ENCODE data around the gene SAP130.

The SAP130 gene

DNA sequence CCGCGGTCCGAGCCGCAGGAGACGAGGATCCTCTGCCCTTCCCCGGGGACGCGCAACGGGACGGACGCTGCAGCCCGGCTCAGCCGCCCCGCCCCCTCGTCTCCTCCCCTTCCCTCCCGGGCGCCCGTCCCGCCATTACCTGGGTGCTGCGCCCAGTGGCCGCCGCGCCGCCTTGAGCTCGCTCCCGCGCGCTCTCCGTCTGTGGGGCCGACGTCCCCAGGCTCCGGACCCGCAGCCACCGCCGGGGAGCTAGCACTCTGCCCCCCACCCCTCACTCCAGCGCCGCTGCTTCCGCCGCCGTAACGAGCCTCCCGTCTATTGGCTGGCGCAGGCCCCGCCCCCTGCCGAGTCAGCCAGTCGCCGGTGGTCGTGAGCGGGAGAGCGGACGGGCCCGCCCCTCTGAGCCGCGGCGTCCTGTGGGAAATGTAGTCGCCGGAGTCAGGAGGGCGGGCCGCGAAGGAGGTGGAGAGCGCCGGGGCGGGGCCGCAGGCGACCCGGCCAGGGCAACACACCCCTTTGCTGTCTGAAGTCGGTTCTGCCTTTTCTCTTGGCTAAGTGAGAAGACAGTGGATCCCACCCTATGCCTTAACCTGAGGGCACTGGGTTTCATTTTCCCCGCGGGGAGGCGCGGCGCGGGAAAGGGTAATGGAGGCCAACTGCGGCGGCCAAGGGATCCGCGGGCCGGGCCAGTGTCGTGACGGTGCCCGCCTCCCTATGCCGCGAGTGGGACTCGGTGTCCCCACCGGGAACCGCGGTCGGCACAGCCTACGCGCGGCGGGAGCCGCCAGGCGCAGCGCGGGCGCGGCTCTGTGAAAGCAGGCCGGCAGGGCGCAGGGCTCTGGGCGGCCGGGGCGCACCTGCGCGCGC lies at the start of gene SAP130:
SAP130 (minus strand) TSS at position 259 of the 867 bp plus-strand sequence. CDS start 1,767 bp downstream, outside the sequence.
- peak; percentile 97 to 98 for DNase-seq

DNA sequence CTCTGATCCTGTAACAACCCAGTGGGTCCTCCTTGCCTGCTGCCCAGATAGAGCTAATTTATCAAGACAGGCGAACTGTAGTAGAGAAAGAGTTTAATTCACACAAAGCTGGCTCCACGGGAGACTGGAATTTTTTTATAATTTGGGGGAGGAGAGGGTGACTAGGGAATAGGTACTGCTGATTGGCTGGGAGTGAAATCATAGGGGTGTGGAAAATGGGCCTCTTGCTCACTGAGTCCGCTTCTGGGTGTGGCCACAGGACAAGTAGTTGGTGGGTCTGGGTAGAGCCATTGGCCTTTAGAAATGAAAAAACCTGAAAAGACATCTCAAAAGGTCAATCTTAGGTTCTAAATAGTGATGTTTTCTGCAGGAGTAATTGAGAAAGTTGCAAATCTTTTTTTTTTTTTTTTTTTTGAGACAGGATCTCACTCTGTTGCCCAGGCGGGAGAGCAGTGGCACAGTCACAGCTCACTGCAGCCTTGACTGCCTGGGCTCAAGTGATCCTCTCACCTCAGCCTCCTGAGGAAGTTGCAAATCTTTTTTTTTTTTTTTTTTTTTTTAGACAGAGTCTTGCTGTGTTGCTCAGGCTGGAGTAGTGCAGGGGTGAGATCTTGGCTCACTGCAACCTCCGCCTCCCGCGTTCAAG lies 48.7 kb upstream of the SAP130 start:
- DNase-seq = no peak

DNA sequence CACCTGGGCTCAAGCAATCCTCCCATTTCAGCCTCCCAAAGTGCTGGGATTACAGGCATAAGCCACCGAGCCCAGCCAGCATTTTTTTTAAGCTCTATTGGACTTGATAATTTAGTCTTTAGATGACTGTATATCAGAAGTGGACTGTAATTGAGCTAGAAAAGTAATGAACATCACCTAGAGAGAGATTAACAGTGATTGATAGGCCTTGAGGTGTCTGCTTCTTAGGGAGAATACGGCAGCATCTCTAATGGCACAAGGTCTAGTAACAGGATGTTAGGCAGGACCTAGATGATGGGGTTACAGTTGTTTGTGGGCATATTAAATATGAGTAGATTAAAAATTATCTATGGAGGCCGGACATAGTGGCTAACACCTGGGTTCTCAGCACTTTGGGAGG lies 45.4 kb upstream of the SAP130 start:
- DNase-seq = no peak

DNA sequence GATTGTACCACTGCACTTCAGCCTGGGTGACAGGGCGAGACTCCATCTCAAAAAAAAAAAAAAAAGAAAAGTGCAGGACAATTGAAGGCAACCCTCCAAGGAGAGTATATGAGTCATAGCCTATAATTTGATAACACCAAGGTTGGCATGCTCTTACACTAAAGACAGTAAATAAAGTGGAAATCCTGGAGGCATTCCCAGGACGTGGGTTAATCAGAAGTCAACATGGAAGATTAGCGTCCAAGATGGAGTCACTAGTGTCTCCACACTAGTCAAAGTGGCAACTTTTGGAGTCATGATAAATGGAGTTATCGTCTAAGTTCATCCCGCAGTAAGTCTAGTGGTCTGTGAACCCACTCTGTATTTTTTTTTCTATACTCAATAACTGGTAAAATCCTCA lies 41.9 kb upstream of the SAP130 start:
- no peak for DNase-seq

DNA sequence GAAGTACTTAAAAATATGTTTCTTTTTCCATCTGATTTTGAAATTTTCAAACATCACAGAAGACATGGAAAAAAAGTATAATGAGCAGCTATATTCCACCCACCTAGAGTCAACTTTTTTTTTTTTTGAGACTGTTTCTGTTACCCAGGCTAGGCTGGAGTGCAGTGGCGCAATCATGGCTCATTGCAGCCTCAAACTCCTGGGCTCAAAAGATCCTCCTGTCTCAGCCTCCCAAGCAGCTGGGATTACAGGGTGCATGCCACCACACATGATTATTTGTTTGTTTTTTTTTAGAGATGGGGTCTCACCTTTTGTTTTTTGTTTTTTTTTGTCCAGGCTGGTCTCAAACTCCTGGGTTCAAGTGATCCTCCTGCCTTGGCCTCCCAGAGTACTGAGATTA lies 36.5 kb upstream of the SAP130 start:
- DNase-seq = no peak

DNA sequence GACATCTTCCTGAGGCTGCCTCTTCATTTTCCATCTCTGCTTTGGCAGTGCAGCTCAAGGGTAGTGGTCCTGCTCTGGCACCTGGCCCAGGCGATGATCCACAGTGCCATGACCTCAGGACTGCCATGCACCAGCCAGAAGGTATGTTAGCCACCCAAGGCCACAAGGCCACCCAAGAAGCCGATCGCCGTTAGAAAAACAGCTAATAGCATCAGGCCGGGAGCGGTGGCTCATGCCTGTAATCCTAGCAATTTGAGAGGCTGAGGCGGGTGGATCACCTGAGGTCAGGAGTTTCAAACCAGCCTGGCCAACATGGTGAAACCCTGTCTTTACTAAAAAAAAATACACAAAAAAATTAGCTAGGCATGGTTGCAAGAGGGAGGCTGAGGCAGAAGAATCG lies 34.7 kb upstream of the SAP130 start:
- DNase-seq = no peak

DNA sequence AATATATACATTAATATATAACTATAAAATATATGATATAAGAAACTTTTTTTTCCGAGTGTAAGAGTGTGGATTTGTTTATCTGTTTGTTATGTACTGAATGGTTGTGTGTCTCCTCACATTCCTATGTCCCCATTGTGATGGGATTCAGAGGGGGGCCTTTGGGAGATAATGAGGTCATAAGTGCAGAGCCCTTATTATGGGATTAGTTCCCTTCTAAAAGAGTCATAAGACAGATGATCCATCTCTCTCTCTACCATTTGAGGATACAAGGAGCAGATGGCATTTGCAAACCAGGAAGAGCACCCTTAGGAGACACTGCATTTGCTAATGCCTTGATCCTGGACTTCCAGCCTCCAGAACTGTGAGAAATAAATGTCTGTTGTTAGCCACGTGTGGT lies 30.3 kb upstream of the SAP130 start:
- DNase-seq = no peak

DNA sequence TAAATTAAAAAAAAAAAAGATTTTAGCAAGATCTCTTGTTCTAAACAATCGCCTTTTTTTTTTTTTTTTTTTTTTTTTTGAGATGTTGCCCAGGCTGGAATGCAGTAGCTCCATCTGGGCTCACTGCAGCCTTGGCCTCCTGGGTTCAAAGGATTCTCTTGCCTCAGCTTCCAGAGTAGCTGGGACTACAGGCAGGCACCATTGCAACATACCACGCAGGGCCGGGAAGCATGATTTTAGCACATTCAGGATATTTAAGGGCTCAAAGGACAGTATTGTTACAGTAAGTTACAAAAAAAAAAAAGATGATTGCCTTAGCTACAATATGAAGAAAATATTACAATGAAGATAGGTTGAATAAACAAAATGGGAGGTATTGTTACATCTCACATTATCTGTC lies 29.5 kb upstream of the SAP130 start:
- DNase-seq = no peak

DNA sequence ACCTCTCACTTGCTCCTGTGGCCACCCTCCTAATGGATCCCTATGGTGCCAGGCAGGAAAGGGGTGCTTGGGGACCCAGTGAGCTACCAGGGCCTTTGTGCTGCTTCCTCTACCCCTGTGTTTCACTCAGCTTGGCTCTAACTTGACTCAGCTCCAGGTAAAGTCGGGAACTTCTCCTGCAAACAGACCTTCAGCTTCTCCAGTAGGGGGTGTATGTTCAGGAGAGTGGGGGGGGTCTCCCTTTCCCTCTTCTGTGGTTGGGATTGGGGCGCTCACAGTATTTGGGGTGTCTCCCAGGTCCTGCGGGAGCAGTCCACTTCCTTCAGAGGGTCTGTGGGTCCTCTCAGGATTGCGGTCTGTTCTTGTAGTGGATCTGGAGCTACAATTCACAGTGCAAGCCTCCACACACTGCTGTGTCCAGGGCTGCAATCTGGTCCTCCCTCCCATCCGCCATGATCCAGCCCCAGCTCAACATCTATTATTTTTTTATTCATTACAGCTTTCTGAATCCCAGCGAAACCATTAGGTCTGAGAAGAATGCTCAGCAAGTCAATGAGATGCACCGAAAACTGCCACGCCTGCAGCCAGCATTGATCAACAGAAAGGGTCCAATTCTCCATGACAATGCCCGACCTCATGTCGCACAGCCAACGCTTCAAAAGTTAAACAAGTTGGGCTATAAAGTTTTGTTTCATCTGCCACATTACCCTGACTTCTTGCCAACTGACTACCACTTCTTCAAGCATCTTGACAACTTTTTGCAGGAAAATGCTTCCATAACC lies 26.4 kb upstream of the SAP130 start:
- no peak for DNase-seq

DNA sequence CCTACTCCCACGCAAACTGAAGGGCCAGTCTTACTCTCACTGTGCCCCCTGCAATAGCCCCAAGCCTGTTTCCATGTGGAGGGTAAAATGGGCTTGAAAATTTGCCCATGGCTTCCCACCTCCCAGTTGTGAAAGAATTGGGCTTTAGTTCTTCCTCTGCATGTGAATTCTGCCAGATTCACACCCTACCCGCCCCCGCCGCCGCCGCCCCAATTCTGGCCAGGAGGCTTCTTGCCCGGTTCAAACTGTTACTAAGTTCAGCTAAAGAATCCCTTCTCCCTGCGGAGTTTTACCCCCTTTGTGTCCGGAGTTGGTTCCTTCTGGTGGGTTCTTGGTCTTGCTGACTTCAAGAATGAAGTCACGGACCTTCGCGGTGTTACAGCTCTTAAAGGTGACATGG lies 25.5 kb upstream of the SAP130 start:
- no peak for DNase-seq

DNA sequence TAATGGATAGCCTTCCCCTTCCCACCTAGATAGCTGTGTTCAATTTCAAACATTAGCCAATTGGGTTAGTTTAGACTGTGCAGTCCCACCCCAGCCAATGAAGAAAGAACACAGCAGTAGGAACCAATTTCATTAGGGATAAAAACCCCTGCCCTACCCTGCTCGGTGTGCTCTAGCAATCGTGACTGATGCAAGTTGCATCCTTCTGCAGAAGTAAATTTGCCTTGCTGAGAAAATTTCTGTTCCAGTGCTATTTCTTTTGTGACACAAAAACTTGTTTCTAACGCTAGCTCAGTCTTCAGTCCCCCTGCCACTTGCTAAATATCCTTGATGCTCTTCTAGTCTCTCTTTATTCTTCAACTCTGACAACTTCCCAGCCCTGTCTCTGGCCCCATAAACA lies 15.2 kb upstream of the SAP130 start:
- DNase-seq = no peak

DNA sequence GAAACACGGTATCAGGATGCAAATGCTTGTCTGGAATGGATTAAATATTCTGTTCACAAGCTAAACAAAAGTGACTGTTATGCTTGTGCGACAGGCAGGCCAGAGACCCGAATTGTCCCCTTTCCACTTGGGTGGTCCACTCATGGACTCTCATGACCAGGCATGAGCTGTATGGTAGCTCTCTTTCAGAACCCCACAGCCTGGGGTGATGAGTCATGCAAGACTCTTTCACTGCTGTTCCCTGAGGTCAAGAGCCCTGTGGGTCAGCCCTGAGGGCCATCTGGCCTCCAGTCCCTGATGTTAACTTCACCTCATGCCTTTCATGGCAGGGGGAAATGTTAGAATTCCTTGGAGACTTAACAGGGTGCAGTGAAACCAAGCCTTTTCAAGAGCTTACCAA lies 13.7 kb upstream of the SAP130 start:
- DNase-seq = no peak

DNA sequence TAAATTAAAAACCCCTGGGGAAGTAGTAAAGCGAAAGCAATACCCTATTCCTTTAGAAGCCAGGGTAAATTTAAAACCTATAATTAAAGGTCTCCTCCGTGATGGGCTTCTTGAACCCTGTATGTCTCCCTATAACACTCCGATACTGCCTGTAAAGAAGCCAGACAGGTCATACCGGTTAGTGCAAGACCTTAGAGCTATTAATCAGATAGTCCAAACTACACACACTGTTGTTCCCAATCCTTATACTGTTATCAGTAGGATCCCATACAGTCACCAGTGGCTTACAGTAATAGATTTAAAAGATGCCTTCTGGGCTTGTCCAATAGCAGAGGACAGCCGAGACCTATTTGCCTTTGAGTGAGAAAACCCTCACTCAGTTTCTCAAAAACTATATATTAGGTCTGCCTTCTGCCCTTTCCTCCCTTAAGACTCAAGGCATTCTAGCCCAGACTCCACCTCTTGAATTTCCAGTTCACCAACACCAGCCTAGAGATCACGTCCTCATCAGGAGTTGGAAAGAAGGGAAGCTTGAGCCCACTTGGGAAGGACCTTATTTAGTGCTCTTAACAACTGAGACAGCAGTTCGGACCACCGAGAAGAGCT lies 12.4 kb upstream of the SAP130 start:
- DNase-seq = no peak

DNA sequence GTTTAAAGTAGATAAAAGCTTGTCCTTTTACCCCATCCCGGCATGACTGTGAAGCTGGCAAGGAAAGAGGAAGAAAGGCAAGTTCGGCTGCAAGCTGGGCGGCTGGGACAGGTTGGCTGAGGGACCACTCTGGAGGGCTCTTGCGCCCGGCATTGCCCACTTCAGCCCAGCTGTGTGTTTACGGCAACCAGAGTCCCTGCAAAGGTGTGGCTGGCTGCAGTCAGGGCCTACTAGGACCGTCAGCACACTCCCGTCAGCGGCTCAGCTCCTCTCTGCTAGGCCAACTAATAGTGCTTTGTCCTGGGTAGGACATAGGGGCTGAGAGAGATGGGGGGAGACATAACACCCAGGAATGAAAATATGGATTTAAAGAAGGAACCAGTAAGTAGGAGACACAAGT lies 11.7 kb upstream of the SAP130 start:
- DNase-seq = no peak

DNA sequence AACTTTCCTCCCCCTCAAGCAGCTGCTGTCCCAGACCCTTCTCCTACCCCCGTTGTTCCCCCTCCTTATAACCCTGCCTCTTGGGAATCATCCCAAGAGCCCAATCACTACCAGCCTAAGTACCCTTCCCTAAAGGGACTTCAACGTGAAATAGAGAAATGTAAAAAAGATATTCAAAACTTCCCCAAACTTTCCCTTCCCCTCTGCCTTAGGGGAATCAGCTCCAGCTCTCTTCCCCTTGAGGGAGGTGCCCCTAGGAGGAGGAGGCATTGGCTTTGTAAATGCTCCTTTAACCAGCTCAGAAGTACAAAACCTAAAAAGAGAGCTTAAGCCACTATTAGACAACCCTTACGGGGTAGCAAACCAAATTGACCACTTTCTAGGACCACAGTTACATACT lies 10.6 kb upstream of the SAP130 start:
- DNase-seq = no peak

DNA sequence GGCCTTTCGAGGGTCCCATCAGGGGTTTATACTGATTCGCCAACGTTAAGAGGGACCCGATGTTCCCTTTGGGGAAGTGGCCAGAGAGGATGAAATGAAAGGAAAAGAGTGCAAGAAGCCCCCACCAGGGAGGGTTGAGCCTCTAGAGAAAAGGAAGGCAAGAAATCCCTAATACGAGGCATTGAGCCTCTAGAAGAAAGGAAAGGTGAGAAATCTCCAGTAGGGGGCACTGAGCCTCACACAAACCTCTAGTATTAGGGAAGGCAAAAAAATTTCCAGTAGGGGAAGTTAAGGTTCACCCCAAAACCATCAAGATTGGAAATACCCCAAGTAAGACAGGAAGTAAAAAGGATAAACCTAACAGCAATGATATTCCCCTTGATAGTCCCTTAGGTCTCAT lies 9.8 kb upstream of the SAP130 start:
- DNase-seq = no peak

DNA sequence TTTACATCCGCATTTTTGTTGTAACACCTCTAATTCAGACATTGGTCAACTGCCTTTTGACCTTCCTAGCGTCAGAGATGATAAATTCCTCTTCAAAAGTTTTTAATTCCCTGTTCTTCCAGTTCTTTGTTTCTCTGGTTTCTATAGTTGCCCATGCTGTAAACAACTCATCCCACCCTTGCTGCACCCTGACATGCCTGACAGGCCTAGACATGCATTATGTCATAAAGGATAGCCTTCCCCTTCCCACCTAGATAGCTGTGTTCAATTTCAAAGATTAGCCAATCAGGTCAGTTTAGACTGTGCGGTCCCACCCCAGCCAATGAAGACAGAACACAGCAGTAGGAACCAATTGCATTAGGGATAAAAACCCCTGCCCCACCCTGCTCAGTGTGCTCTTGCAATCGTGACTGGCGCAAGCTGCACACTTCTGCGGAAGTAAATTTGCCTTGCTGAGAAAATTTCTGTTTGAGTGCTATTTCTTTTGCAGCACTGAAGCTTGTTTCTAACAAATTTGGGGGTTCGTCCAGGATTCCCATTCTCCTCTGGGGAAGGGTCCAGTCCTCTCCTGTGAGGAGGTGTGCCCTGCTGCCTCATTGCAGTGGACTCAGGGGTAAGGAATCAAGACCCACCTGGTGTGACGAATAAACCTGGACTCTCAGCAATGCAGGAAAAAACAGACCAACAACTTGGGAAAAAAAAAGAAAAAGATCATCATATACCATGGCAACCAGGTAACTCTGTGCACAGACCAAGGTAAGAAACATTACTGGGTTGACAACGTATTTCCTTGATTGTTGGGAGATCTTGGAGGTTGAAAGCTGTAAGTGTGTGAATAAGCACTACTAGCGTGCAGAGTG lies 9.1 kb upstream of the SAP130 start:
- no peak for DNase-seq

DNA sequence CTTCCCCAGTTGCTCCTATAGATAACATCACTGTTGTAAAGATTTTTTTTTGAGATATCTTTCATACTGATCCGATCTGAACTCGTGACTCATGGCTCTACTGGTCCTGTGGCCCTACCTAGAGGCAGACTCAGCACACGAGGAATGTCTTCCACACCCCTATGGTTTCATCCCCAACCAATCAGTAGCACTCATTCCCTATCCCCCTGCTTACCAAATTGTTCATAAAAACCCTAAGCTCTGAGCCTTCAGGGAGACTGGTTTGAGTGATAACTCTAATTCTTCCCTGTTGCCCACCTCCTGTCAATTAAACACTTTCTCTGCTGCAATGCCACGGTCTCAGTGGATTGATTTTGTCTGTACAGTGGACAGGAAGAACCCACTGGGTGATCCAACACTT lies 4.2 kb upstream of the SAP130 start:
- no peak for DNase-seq

DNA sequence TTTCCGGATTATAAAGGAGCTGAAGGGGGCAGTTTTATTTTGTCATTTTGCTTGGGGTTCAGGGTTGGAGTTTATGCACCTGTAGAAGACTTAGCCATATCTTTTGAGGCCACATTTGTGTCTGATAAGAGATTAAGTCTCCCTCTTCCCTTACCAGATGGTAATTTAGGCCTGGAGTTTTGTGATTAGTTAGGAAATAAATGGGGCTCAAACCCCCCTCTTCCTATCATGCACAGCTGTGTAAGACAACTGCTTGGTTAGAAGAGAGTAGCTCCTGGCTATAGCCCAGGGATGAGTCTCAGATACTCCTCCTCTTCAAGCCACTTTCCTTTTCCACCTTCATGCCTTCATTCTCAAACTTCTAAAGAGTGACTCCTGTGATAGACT lies 802 bp upstream of the SAP130 start:
- DNase-seq = no peak

DNA sequence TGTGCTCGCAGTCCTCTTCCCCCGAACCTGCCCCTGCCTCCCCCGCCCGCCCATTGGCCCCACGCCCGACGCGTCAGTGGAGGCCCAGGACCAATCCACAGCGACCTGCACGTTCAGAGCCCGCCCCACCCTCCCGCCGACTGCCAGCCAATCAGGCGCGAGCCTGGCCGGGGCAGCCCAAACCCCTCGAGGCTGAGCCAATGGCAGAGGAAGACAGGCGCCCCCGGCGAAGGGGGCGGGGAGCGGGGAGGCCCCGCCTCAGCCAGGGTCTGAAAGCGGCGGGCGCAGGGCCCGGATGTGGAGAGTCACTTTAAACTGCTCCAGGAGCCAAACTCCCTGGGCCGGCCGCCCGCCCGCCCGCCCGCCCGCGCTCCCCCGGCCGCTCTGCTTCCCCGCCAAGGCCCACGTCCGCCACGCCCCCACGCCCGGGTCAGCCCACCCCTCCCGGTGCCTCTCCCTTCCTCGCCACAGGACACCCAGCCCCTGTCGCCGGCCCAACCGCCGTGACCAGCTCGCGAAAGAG lies 520 bp downstream of the SAP130 start:
- peak; percentile 99 for DNase-seq

DNA sequence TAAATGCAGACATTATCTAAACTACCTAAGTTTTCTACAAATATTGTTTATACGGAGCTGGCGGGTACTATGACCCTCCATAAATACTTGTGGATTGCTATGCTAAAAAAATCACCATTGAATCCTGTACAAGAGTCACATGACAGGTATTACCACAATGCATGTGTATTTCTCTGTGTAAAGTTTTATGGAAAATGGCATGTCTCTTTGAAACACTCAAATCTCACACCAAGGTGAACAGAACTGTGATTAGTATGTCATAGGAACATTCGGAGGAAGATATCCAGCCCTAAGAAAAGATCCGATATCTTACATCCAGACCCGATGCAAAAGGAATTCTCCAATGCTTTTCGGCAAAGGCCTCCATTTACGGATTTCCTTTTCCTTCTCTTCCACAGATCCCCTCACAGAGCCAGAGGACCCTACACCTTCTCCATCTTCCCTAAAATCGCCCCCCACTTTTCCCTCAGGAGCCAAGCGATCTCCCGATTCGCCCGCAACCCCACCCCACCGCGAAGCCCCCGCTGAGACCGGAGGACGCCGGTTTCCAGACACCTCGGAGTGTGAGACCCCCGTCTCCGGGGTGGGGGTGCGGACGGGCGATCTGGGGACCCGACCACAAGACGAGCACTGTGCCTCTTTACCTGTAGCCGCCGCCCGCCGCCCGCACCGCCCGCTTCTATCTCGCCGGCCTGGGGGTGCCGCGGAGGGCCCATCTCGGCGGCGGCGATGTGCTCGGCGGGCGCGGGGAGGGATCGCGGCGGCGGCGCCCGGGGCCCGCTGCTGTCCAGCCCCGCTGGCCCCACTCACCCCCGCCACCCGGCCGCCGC lies 1.2 kb downstream of the SAP130 start:
- no peak for DNase-seq
